ENCODE results near the gene NOL7. TPM values are rescaled to one million over a fixed set of nuclear protein-coding genes. Genes with fewer than 3 reads are reported as not detected.

Gene NOL7
- total RNA-seq, 4 donors from 2014 or later, result 46.6 to 66.0 (median 56.4) TPM

- no peaks in the 10 kb centered on the region for H3K9me3 ChIP-seq
- no peaks in the 10 kb centered on the region for H3K4me1 ChIP-seq
- H3K4me3 ChIP-seq, result no peak overlapping the region
- H3K27ac ChIP-seq, result no peak overlapping the region
- H3K36me3 ChIP-seq, result peaks cover 0 to 67% (median 0%) of the 10 kb centered on the region in 3 donors
- TF ChIP-seq POLR2A (IDR thresholded peaks at IDR 0.05) (no peak), CTCF (IDR thresholded peaks at IDR 0.05) (no peak)
- H3K27me3 ChIP-seq, result no peaks in the 10 kb centered on the region
- no peak for DNase-seq
Observed at GRCh38 chr6:13638014-13638413, 22.9 kb downstream of the NOL7 start.

DNA sequence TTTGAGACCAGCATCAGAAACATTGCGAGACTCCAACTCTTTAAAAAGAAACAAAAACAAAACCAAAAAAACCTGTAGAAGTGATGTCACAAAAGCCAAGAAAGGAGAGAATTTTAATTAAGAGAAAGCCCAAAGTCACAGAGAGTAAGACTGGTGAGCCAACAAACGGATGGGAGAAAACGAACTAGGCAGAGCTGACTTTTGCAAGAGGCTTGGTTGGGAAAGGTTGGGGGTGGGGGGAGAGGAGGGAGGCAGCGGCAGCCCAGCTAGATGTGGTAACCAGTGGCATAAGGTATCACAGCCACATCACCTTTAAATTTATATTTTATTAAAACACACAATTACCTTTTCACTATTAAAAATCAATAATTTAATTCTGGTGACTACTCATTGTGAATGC is 23.5 kb downstream of the NOL7 start:
- TF ChIP-seq POLR2A (IDR thresholded peaks at IDR 0.05) (no peak), CTCF (IDR thresholded peaks at IDR 0.05) (no peak)
- H3K9me3 ChIP-seq, result no peaks in the 10 kb centered on the region
- no peaks in the 10 kb centered on the region for H3K27me3 ChIP-seq
- DNase-seq, result no peak
- no peaks in the 10 kb centered on the region for H3K4me1 ChIP-seq
- no peak overlapping the region for H3K4me3 ChIP-seq
- peaks cover 0 to 67% (median 0%) of the 10 kb centered on the region in 3 donors for H3K36me3 ChIP-seq
- H3K27ac ChIP-seq, result no peak overlapping the region

GRCh38 chr6:13641315-13641714 is 26.2 kb downstream of the NOL7 start:
- Histone ChIP-seq H3K36me3 (peaks cover 0 to 64% (median 0%) of the 10 kb centered on the region in 3 donors), H3K27ac (no peak overlapping the region)
- no peak for TF ChIP-seq POLR2A (IDR thresholded peaks at IDR 0.05)
- TF ChIP-seq CTCF (IDR thresholded peaks at IDR 0.05), result no peak

DNA sequence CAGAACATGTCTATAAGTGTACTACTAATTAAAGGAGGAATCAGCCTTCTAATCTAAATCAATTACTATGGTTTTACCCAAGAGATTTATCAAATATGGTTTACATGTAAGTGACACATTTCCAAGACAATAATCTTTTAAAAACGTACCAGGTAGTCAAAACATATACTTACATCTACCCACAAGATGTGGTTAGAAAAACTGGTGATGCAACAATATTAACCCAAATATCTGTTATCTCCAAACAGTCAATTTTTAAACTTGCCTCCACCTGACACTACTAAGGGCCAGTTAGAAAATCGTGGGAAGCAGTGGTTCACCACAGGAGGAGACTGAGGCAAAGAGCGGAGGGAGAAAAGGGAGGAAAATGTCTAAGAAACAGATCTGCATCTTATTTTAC is 28.0 kb downstream of the NOL7 start:
- DNase-seq, result no peak
- Histone ChIP-seq H3K9me3 (no peaks in the 10 kb centered on the region), H3K36me3 (peaks cover 0 to 53% (median 0%) of the 10 kb centered on the region in 3 donors), H3K27me3 (no peaks in the 10 kb centered on the region), H3K4me1 (no peaks in the 10 kb centered on the region), H3K27ac (no peak overlapping the region), H3K4me3 (no peak overlapping the region)
- no peak for TF ChIP-seq CTCF (IDR thresholded peaks at IDR 0.05)
- TF ChIP-seq POLR2A (IDR thresholded peaks at IDR 0.05), result no peak

More at GRCh38 chr6:13641315-13641714, 26.2 kb downstream of the NOL7 start:
- DNase-seq, result no peak
- no peak overlapping the region for H3K4me3 ChIP-seq
- no peaks in the 10 kb centered on the region for H3K27me3 ChIP-seq
- H3K9me3 ChIP-seq, result no peaks in the 10 kb centered on the region
- H3K4me1 ChIP-seq, result no peaks in the 10 kb centered on the region

DNA sequence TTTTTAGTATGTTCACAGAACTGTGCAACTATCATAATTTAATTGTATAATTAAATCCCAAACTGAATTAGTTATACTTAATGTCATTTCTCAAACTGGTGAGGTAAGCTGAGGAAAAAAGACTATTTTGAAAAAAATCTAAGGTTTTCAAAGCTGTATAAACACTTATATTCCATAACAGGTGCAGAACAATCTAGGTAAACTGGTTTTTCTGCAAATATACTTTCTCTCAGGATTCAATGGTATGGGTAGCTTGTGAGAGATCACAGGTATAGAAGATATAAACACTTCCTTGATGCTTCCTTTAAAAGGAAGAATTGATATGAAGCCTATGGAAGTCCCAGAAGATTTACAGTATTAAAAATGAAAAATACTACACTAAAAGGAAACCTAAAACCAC is 33.7 kb downstream of the NOL7 start:
- TF ChIP-seq CTCF (IDR thresholded peaks at IDR 0.05), result no peak
- no peak for TF ChIP-seq POLR2A (IDR thresholded peaks at IDR 0.05)
- no peak overlapping the region for H3K4me3 ChIP-seq
- no peak for DNase-seq
- no peaks in the 10 kb centered on the region for H3K27me3 ChIP-seq
- no peaks in the 10 kb centered on the region for H3K9me3 ChIP-seq
- H3K36me3 ChIP-seq, result peaks cover 0 to 10% (median 0%) of the 10 kb centered on the region in 3 donors
- no peaks in the 10 kb centered on the region for H3K4me1 ChIP-seq
- H3K27ac ChIP-seq, result no peak overlapping the region

DNA sequence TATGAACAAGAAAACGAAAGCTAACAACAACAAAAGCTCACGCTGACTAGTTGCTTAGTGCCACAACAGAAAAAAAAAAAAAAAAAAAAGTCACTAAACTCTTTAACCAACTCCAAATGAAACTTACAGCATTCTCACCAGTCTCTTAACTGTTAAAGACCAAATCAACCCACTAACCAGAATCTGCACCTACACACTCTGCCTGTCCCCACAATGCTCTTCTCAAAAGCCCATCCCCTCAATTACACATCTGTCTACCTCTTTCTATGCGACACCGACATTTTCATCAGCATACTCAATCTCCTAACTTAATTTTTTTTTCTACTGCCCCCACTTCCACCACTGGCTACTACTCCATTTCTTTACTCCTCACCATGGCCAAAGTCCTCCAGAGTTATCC is 34.3 kb downstream of the NOL7 start:
- Histone ChIP-seq H3K4me1 (no peaks in the 10 kb centered on the region), H3K9me3 (no peaks in the 10 kb centered on the region), H3K4me3 (no peak overlapping the region), H3K36me3 (peaks cover 0 to 10% (median 0%) of the 10 kb centered on the region in 3 donors), H3K27me3 (no peaks in the 10 kb centered on the region), H3K27ac (no peak overlapping the region)
- DNase-seq, result no peak
- TF ChIP-seq CTCF (IDR thresholded peaks at IDR 0.05) (no peak), POLR2A (IDR thresholded peaks at IDR 0.05) (no peak)

All from Peyer's patch (tissue), 4 donors.